PFSK-1 (cell line): ENCODE measurements around the gene USP20.

Experiments used
- POLR2AphosphoS5 ChIP-seq: IDR thresholded peaks from 2 replicates; pipeline ENCODE4 v1.6.1; 2012; ENCODE audit warnings: low read depth, mild to moderate bottlenecking, control low read depth, low read length, moderate library complexity
- SIN3A ChIP-seq: IDR thresholded peaks from 2 replicates; pipeline ENCODE4 v1.6.1; 2012; ENCODE audit warnings: mild to moderate bottlenecking, low read length, moderate library complexity, borderline replicate concordance; ENCODE audit not compliant: insufficient read depth
- TAF1 ChIP-seq: IDR thresholded peaks from 2 replicates; pipeline ENCODE4 v1.6.1; 2012; ENCODE audit warnings: low read length, control low read depth, borderline replicate concordance; ENCODE audit not compliant: insufficient read depth
- TF ChIP-seq, protein P1 (sequence below), 2 experiments: IDR thresholded peaks; 2 replicates each; pipeline versions ENCODE4 v1.6.1 to v1.8.0; 2011 to 2012; ENCODE audit warnings: low read depth in 2 of 2, low read length in 2 of 2, control low read depth in 1 of 2, inconsistent platforms in 1 of 2, mild to moderate bottlenecking in 1 of 2, moderate library complexity in 1 of 2; ENCODE audit not compliant: insufficient read depth in 1 of 2

DNA sequence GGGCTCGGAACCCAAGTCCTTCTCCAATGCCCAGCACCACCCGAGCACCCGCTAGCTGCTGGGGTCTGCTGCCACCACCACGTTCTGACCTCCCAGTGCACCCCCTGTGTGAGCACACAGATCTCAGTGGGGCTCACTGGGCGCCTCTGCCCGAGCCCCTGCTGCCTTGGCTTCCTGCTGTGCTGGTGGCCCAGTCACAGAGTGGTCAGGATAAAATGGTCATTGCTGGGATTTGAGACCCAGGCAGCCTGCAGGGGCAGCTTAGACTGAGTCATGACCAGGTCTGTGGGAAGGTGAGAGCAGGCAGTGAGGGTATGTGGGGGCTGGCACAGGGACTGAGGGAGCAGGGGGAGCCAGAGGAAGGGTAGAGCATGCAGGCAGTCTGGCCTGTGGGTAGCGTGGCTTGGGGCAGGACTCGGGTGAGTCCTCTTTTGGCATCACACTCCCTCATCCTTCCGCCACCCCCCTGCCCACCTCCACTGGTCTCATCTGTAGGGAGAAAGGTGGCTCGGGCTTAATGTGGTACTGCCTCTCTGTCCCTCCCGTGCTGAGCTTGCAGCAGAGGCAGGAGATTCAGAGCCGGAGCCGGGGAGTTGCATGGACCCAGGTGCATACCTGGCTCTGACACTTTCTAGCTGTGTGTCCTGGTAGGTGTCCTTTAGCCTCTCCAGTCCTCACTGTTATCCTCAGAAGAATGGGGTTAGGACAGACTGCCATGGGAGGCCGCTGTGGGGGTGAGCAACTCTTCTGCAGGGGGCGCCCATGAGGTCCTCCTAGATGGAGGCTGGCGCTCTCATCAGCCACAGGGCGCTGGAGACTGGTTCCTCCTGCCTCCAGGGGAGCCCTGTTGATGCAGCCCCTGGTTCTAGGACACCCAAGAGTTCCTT is 32.1 kb downstream of the USP20 start:
- TF ChIP-seq TAF1 (no peak), SIN3A (no peak), POLR2AphosphoS5 (no peak)
- TF ChIP-seq, protein P1, sequence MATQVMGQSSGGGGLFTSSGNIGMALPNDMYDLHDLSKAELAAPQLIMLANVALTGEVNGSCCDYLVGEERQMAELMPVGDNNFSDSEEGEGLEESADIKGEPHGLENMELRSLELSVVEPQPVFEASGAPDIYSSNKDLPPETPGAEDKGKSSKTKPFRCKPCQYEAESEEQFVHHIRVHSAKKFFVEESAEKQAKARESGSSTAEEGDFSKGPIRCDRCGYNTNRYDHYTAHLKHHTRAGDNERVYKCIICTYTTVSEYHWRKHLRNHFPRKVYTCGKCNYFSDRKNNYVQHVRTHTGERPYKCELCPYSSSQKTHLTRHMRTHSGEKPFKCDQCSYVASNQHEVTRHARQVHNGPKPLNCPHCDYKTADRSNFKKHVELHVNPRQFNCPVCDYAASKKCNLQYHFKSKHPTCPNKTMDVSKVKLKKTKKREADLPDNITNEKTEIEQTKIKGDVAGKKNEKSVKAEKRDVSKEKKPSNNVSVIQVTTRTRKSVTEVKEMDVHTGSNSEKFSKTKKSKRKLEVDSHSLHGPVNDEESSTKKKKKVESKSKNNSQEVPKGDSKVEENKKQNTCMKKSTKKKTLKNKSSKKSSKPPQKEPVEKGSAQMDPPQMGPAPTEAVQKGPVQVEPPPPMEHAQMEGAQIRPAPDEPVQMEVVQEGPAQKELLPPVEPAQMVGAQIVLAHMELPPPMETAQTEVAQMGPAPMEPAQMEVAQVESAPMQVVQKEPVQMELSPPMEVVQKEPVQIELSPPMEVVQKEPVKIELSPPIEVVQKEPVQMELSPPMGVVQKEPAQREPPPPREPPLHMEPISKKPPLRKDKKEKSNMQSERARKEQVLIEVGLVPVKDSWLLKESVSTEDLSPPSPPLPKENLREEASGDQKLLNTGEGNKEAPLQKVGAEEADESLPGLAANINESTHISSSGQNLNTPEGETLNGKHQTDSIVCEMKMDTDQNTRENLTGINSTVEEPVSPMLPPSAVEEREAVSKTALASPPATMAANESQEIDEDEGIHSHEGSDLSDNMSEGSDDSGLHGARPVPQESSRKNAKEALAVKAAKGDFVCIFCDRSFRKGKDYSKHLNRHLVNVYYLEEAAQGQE (IDR thresholded peaks at IDR 0.05; ENCODE audit: insufficient read depth in 1 of 2, low read depth in 2 of 2, low read length in 2 of 2): no peak
